ENCODE data around the gene ANKRD60.

DNA sequence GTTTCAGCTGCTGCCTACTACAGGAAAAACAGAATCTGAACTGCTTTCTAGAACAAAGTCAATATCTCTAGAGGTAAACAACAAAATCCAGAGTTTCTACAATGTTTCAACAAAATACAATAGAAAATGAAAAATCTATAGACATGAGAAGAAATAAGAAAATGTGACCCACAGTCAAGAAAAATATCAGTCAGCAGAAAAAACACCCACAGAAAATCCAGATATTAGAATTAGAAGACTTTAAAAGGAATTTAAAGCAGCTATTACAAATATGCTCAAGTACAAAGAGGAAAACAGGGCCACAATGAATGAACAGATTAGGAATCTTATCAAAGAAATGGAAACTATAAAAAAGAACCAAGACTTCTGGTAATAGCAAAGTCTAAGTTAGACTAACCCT lies 26.4 kb upstream of the ANKRD60 start:
- no peak for TF ChIP-seq CTCF (IDR thresholded peaks at IDR 0.05)
- TF ChIP-seq POLR2A (IDR thresholded peaks at IDR 0.05): no peak

Measured in lower leg skin (tissue), 3 donors.